ENCODE measurements around the gene NOC2L.
A peak's percentile ranks its signal among the peaks of the same experiment; 100 is the strongest.

The NOC2L gene

DNA sequence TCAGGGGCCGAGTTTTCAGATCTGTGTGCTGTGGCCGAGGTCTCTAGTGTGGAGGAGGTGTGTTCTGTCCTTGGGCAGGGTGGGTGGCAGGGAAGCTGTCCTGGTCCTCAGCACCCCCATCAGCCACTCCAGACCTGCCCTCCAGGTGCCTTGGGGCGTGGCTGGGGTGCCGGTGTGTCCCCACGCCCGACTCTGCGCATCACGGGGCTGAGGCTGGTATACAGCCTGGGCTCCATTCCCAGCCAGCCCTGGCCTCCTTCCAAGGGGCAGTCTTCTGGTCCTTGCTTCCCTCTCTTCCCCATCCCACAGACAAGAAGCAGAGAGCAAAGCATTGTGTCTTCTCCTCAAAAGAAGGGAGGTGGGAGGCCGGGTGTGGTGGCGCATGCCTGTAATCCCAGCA is 31.3 kb downstream of the NOC2L start:
- peaks cover 33% of the 10 kb centered on the region for H3K27me3 Mint-ChIP-seq (ENCODE audit: low read depth)
- TF ChIP-seq, protein P1, sequence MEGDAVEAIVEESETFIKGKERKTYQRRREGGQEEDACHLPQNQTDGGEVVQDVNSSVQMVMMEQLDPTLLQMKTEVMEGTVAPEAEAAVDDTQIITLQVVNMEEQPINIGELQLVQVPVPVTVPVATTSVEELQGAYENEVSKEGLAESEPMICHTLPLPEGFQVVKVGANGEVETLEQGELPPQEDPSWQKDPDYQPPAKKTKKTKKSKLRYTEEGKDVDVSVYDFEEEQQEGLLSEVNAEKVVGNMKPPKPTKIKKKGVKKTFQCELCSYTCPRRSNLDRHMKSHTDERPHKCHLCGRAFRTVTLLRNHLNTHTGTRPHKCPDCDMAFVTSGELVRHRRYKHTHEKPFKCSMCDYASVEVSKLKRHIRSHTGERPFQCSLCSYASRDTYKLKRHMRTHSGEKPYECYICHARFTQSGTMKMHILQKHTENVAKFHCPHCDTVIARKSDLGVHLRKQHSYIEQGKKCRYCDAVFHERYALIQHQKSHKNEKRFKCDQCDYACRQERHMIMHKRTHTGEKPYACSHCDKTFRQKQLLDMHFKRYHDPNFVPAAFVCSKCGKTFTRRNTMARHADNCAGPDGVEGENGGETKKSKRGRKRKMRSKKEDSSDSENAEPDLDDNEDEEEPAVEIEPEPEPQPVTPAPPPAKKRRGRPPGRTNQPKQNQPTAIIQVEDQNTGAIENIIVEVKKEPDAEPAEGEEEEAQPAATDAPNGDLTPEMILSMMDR (IDR thresholded peaks at IDR 0.05; ENCODE audit: unreplicated experiment in 3 of 3) = no peak
- H3K4me3 Mint-ChIP-seq = peak overlapping the region; percentile 56 to 83 (median 65)
- no peak overlapping the region for H3K27ac Mint-ChIP-seq
- H3K4me1 Mint-ChIP-seq = peaks cover 20% of the 10 kb centered on the region
- no peaks in the 10 kb centered on the region for H3K9me3 Mint-ChIP-seq
- H3K36me3 Mint-ChIP-seq (ENCODE audit: low read depth) = peaks cover 27% of the 10 kb centered on the region

- peak overlapping the region; percentile 56 to 83 (median 65) for H3K4me3 Mint-ChIP-seq
- peaks cover 19% of the 10 kb centered on the region for H3K4me1 Mint-ChIP-seq
- H3K27me3 Mint-ChIP-seq (ENCODE audit: low read depth) = peaks cover 33% of the 10 kb centered on the region
- no peak overlapping the region for H3K27ac Mint-ChIP-seq
- H3K9me3 Mint-ChIP-seq = no peaks in the 10 kb centered on the region
- TF ChIP-seq, protein P1 (IDR thresholded peaks at IDR 0.05; ENCODE audit: unreplicated experiment in 3 of 3) = no peak
- peaks cover 27% of the 10 kb centered on the region for H3K36me3 Mint-ChIP-seq (ENCODE audit: low read depth)
These were observed 31.8 kb downstream of the NOC2L start for GRCh38 chr1:927234-927633.

DNA sequence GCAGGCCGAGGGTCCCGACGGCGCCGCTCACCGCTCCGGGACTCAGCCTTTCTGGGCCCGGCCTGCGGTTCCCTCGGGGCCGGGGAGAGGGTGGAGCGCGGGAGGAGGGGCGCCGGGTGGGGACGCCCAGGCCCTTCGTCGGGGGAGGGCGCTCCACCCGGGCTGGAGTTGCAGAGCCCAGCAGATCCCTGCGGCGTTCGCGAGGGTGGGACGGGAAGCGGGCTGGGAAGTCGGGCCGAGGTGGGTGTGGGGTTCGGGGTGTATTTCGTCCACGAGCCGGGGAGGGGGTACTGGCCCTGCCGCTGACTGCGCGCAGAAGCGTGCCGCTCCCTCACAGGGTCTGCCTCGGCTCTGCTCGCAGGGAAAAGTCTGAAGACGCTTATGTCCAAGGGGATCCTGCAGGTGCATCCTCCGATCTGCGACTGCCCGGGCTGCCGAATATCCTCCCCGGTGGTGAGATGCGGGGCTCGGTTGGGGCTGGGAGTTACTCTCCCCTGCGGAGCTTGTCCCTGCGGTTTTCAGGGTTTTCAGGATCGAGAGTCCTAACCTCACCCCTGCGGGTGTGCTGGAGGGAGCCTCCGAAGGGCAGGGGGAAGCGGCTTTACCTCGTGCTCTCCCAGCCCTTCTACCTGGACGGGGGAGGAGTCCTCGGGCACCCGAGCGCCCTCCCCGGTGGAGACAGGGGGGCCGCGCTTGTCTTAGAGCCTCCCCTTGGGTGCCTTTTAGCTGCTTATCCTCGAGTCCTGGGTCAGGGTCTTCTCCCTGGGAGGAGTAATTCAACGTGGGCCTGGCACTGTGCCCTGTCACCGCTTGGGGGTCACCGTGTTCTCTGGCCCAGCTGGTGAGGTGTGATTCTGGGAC is 33.3 kb downstream of the NOC2L start:
- Mint-ChIP-seq H3K36me3 (ENCODE audit: low read depth) (peaks cover 25% of the 10 kb centered on the region), H3K4me3 (peak overlapping the region; percentile 83 to 90 (median 89)), H3K27ac (peak overlapping the region in 2 of 3 experiments; percentile 29 to 83), H3K4me1 (peaks cover 17% of the 10 kb centered on the region), H3K27me3 (ENCODE audit: low read depth) (peaks cover 25% of the 10 kb centered on the region), H3K9me3 (no peaks in the 10 kb centered on the region)
- TF ChIP-seq, protein P1 (IDR thresholded peaks at IDR 0.05; ENCODE audit: unreplicated experiment in 3 of 3) = no peak

GRCh38 chr1:924656-925560 is 34.1 kb downstream of the NOC2L start:
- TF ChIP-seq, protein P1 (IDR thresholded peaks at IDR 0.05; ENCODE audit: unreplicated experiment in 3 of 3) = no peak
- Mint-ChIP-seq H3K27me3 (ENCODE audit: low read depth) (peaks cover 28% of the 10 kb centered on the region), H3K4me1 (peaks cover 26% of the 10 kb centered on the region), H3K36me3 (ENCODE audit: low read depth) (peaks cover 25% of the 10 kb centered on the region), H3K9me3 (no peaks in the 10 kb centered on the region), H3K4me3 (peak overlapping the region; percentile 80 to 85 (median 84)), H3K27ac (peak overlapping the region in 1 of 3 experiments; percentile 32)

DNA sequence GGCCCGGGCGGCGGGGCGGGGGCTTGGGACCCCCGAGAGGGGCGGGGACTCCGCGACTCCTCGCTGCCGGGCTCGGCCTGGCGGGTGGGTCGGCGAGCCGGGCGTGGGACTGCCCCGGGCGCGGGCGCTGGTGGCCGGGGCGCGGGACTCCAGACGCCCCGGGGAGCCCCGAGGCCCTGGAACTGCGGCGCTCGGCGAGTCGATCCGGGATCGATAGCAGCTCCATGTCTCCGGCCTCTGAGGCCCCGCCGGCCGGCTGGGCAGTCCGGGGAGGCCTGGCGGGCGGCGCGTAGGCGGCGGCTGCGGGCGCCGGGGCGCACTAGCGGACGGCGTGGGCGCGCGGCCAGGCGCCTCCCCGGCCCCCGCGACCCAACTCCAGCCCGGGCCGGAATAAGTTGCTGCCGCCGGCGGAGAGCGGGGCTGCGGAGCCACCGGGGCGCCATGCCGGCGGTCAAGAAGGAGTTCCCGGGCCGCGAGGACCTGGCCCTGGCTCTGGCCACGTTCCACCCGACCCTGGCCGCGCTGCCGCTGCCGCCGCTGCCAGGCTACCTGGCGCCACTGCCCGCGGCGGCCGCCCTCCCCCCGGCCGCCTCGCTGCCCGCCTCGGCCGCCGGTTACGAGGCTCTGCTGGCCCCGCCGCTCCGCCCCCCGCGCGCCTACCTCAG is 34.9 kb downstream of the NOC2L start:
- Mint-ChIP-seq H3K27ac (no peak overlapping the region), H3K36me3 (ENCODE audit: low read depth) (peaks cover 21% of the 10 kb centered on the region), H3K9me3 (no peaks in the 10 kb centered on the region), H3K4me3 (peak overlapping the region in 1 of 3 experiments; percentile 84), H3K4me1 (peaks cover 27% of the 10 kb centered on the region), H3K27me3 (ENCODE audit: low read depth) (peaks cover 28% of the 10 kb centered on the region)
- TF ChIP-seq, protein P1 (IDR thresholded peaks at IDR 0.05; ENCODE audit: unreplicated experiment in 3 of 3) = no peak

Measured in nephron (organoid).